Thyroid gland (tissue), 4 donors: Measurements from ENCODE around the gene ILKAP. TPM values are rescaled to one million over a fixed set of nuclear protein-coding genes. Genes with fewer than 3 reads are reported as not detected.

Experiments
- DNase-seq, 2 donors: peaks; one replicate each; pipeline ENCODE4 v3.0.0-alpha.2; 2019
- H3K27ac ChIP-seq, 3 donors: fragments of 200-600 bp; sonication (generic); 1 replicate in 2 of 3; 2 replicates in 1 of 3; pipeline ENCODE4 v1.5.1; 2016 to 2019; ENCODE audit warnings: mild to moderate bottlenecking in 1 of 3, moderate library complexity in 1 of 3
- H3K27me3 ChIP-seq: fragments of 200-600 bp; sonication (generic); one replicate; pipeline ENCODE4 v1.5.1; 2019
- H3K36me3 ChIP-seq, 2 donors: fragments of 200-600 bp; sonication (generic); one replicate each; pipeline ENCODE4 v1.5.1; 2016 to 2019
- H3K4me1 ChIP-seq, 2 donors: fragments of 200-600 bp; sonication (generic); one replicate each; pipeline ENCODE4 v1.5.1; 2017 to 2019
- H3K4me3 ChIP-seq, 3 donors: fragments of 200-600 bp; sonication (generic); replicated peaks in 1 of 3; 1 replicate in 2 of 3; 2 replicates in 1 of 3; pipeline ENCODE4 v1.5.1; 2016; ENCODE audit warnings: mild to moderate bottlenecking in 1 of 3
- H3K9me3 ChIP-seq: fragments of 200-600 bp; sonication (generic); one replicate; pipeline ENCODE4 v1.5.1; 2017
- POLR2A ChIP-seq, 2 donors: fragments of 450-650 bp; IDR thresholded peaks; one replicate each; pipeline ENCODE4 v1.6.1; 2017; ENCODE audit warnings: antibody characterized with exemption in 2 of 2, mild to moderate bottlenecking in 2 of 2, moderate library complexity in 1 of 2
- WGBS, 2 donors: methylation state at CpG; one replicate each; pipeline ENCODE4 v1.1.5; 2017; 5-methylcytosine and 5-hydroxymethylcytosine counted together
- intact Hi-C: fragments of 100-400 bp; cut with DNase I; formaldehyde crosslinking; loops from one replicate; pipeline ENCODE4 v1.15.1; 2023
- total RNA-seq, 4 donors: library from RNA; depleted of rRNA; stranded (reverse); fragments of >200 nt; gene quantifications; one replicate each; pipeline ENCODE4 v1.2.3, GENCODE V29; 2016
- TF ChIP-seq, protein P1 (sequence below), 6 experiments: fragments of 200-600 bp in 3 of 6; fragments of 450-650 bp in 3 of 6; sonication (generic) in 3 of 6; IDR thresholded peaks; one replicate each; pipeline ENCODE4 v1.5.1; 2016 to 2019; ENCODE audit warnings: antibody characterized with exemption in 6 of 6, mild to moderate bottlenecking in 2 of 6, inconsistent platforms in 1 of 6, moderate library complexity in 1 of 6

ILKAP gene
- total RNA-seq, 4 donors from 2014 or later = 33.4 to 52.0 (median 41.0) TPM

DNA sequence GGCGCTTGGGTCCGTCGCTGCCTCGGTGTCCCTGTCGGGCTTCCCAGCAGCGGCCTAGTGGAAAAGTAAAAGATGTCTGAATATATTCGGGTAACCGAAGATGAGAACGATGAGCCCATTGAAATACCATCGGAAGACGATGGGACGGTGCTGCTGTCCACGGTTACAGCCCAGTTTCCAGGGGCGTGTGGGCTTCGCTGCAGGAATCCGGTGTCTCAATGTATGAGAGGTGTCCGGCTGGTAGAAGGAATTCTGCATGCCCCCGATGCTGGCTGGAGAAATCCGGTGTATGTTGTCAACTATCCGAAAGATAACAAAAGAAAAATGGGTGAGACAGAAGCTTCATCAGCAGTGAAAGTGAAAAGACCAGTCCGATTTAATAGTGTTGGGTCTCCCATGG, 28.3 kb upstream of the ILKAP start:
- intact Hi-C loops = loop anchor here (10.0 kb wide), 1 partner anchor 167 kb away; the partner anchor contains the start of gene SCLY
- TF ChIP-seq, protein P1, sequence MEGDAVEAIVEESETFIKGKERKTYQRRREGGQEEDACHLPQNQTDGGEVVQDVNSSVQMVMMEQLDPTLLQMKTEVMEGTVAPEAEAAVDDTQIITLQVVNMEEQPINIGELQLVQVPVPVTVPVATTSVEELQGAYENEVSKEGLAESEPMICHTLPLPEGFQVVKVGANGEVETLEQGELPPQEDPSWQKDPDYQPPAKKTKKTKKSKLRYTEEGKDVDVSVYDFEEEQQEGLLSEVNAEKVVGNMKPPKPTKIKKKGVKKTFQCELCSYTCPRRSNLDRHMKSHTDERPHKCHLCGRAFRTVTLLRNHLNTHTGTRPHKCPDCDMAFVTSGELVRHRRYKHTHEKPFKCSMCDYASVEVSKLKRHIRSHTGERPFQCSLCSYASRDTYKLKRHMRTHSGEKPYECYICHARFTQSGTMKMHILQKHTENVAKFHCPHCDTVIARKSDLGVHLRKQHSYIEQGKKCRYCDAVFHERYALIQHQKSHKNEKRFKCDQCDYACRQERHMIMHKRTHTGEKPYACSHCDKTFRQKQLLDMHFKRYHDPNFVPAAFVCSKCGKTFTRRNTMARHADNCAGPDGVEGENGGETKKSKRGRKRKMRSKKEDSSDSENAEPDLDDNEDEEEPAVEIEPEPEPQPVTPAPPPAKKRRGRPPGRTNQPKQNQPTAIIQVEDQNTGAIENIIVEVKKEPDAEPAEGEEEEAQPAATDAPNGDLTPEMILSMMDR (IDR thresholded peaks at IDR 0.05) = no peak
- no peak for TF ChIP-seq POLR2A (IDR thresholded peaks at IDR 0.05)
- no peak overlapping the region for H3K27ac ChIP-seq
- H3K4me3 ChIP-seq = peak overlapping the region in 1 of 3 donors; percentile 33
- 57 to 65% methylated on average over 21 of the region's 21 CpGs for WGBS, 2 donors
- no peaks in the 10 kb centered on the region for H3K9me3 ChIP-seq
- peaks cover 5 to 11% of the 10 kb centered on the region in 2 donors for H3K4me1 ChIP-seq
- no peaks in the 10 kb centered on the region for H3K27me3 ChIP-seq
- DNase-seq = no peak
- no peaks in the 10 kb centered on the region for H3K36me3 ChIP-seq

DNA sequence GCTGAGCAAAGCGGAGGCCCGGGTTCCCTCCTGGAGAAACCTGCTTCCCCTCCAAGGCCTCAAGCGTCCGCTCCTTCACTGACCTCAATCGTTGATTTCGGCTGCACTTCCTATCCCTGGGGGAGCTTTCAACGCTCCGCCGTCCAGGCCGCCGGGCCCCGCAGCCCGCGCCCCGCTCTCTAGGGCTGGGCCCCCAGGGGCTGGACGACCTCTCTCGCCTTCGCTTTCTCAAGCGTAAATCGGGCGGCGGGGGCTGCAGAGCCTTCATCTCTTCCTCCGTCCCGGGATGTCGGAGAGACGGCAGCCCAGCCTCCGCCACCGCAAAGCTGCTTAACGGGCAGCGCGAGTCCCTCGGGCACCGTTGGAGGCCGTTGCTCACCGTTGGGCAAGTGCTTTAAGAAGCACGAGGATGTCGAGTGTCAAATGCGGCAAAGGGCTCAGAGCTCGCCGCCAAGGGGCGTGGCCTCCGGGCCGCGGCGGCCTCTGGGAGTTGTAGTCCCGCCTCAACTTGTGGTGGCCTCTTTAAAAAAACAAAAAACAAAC, 27.8 kb upstream of the ILKAP start:
- TF ChIP-seq POLR2A (IDR thresholded peaks at IDR 0.05) = no peak
- TF ChIP-seq, protein P1 (IDR thresholded peaks at IDR 0.05) = no peak
- Histone ChIP-seq H3K27ac (no peak overlapping the region), H3K9me3 (no peaks in the 10 kb centered on the region), H3K36me3 (no peaks in the 10 kb centered on the region), H3K4me1 (peaks cover 5 to 11% of the 10 kb centered on the region in 2 donors), H3K27me3 (no peaks in the 10 kb centered on the region), H3K4me3 (peak overlapping the region in 2 of 3 donors; percentile 33 to 49)
- intact Hi-C loops = loop anchor here (10.0 kb wide), 1 partner anchor 167 kb away; the partner anchor contains the start of gene SCLY
- DNase-seq = peak; percentile 66 to 74
- WGBS, 2 donors = 10 to 23% methylated on average over 21 to 41 of the region's 46 CpGs

DNA sequence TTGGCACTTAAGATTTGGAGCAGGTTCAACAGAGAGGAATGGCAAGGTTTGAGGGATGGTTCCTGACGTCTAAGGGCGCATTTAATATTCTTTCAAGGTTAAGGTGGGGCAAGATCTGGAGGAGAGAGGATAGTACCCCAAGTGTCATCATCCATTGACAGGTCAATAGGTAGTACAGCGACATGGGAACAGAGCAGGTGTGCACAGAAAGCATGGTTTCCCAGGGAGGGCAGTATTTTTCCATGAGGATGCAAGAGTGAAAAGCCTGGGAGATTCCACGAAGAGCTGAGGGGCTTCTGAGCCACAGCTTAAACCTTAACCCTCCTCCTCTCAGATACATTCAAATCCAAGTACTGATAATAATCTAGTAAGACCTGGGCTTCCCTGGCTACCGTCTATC, 27.2 kb upstream of the ILKAP start:
- WGBS, 2 donors = 62 to 87% methylated on average over 5 of the region's 5 CpGs
- H3K36me3 ChIP-seq = no peaks in the 10 kb centered on the region
- no peak for DNase-seq
- no peaks in the 10 kb centered on the region for H3K27me3 ChIP-seq
- H3K9me3 ChIP-seq = no peaks in the 10 kb centered on the region
- H3K4me3 ChIP-seq = no peak overlapping the region
- H3K4me1 ChIP-seq = peaks cover 8 to 11% of the 10 kb centered on the region in 2 donors
- no peak overlapping the region for H3K27ac ChIP-seq
- TF ChIP-seq POLR2A (IDR thresholded peaks at IDR 0.05) = no peak
- TF ChIP-seq, protein P1 (IDR thresholded peaks at IDR 0.05) = no peak
- intact Hi-C loops = loop anchor here (10.0 kb wide), 1 partner anchor 166 kb away; the partner anchor contains the start of gene SCLY

DNA sequence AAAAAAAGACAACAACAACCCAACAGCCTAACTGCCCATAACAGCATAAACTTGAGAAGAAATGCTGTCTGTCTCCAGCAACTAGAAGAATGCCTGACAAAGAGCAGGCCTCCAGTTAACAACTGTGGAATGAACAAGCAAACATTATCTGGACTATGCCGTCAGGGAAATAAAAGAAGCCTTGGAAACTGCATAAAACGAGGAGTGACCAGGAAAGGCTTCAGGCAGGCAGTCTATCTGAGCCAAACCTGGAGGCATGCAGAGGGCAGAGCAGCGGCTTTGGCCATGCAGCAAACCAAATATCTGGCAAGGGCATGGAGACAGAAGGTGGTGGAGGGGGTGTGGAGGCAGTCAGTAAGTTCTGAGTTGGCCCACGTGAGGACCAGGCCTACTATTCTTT, 25.2 kb upstream of the ILKAP start:
- no peak overlapping the region for H3K27ac ChIP-seq
- intact Hi-C loops = no loop called here
- no peak for DNase-seq

DNA sequence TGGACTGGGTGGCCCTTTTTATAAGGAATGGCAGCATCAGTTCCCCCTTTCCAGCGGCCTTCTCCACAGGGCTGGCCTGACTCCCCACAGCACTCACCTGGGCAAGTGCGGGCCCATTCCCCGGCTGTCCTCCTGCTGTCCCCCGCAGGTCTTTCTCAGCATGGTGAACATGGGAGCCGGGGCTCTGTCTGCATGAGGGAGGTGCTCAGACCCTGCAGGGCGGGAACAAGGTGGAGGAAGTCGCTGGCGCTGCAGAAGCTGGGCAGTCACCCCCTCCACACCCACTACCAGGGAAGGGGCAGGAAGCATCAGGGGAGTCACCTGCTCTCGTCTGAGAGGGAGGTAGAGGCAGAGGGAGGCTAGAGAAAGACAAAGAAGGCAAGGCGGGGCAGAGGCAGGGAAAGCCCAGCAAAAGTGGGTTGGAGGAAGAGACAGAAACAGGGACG, 24.1 kb upstream of the ILKAP start:
- WGBS, 2 donors = 93 to 97% methylated on average over 11 of the region's 11 CpGs
- no peak overlapping the region for H3K4me3 ChIP-seq
- H3K9me3 ChIP-seq = no peaks in the 10 kb centered on the region
- TF ChIP-seq, protein P1 (IDR thresholded peaks at IDR 0.05) = no peak
- TF ChIP-seq POLR2A (IDR thresholded peaks at IDR 0.05) = no peak
- intact Hi-C loops = no loop called here
- H3K27ac ChIP-seq = no peak overlapping the region
- no peak for DNase-seq
- H3K36me3 ChIP-seq = no peaks in the 10 kb centered on the region
- peaks cover 9 to 11% of the 10 kb centered on the region in 2 donors for H3K4me1 ChIP-seq
- no peaks in the 10 kb centered on the region for H3K27me3 ChIP-seq

More for the DNA sequence above, 25.2 kb upstream of the ILKAP start:
- H3K4me3 ChIP-seq = no peak overlapping the region
- peaks cover 9 to 11% of the 10 kb centered on the region in 2 donors for H3K4me1 ChIP-seq
- TF ChIP-seq, protein P1 (IDR thresholded peaks at IDR 0.05) = no peak
- TF ChIP-seq POLR2A (IDR thresholded peaks at IDR 0.05) = no peak
- H3K36me3 ChIP-seq = no peaks in the 10 kb centered on the region
- 77 to 85% methylated on average over 4 of the region's 4 CpGs for WGBS, 2 donors
- H3K9me3 ChIP-seq = no peaks in the 10 kb centered on the region
- no peaks in the 10 kb centered on the region for H3K27me3 ChIP-seq
